HepG2 (cell line): ENCODE results near the gene CILP2.

ENCODE experiments used
- CEBPB ChIP-seq: IDR thresholded peaks from 2 replicates; pipeline ENCODE4 v1.6.1; 2011; ENCODE audit warnings: low read depth, low read length, improper control_type of control experiment, borderline replicate concordance
- CTCF ChIP-seq: sonication (generic); formaldehyde crosslinking; IDR thresholded peaks from 2 replicates; pipeline ENCODE4 v1.5.0; 2020; ENCODE audit warnings: mild to moderate bottlenecking, missing genetic modification reagents, moderate library complexity
- FOXK2 ChIP-seq: fragments of 450-650 bp; IDR thresholded peaks from 2 replicates; pipeline ENCODE4 v1.6.1; 2016
- HNRNPH1 ChIP-seq: fragments of 200-400 bp; formaldehyde crosslinking; optimal IDR thresholded peaks from 2 replicates; pipeline ENCODE3; 2017; ENCODE audit warnings: mild to moderate bottlenecking, low read depth, low read length
- KAT8 ChIP-seq: IDR thresholded peaks from 2 replicates; pipeline ENCODE4 v1.6.1; 2016; ENCODE audit warnings: missing genetic modification reagents, missing compliant biosample characterization
- LRRFIP1 ChIP-seq: sonication (generic); formaldehyde crosslinking; conservative IDR thresholded peaks from 2 replicates; pipeline ENCODE4 v1.4.0; 2020; ENCODE audit warnings: missing genetic modification reagents
- MEIS2 ChIP-seq: sonication (generic); formaldehyde crosslinking; IDR thresholded peaks from 2 replicates; pipeline ENCODE4 v1.9.0; 2021; ENCODE audit warnings: mild to moderate bottlenecking, missing genetic modification reagents
- POLR2AphosphoS2 ChIP-seq: IDR thresholded peaks from 2 replicates; pipeline ENCODE4 v1.6.1; 2011; ENCODE audit warnings: low read depth, low read length, improper control_type of control experiment
- PRMT3 ChIP-seq: sonication (generic); formaldehyde crosslinking; IDR thresholded peaks from 2 replicates; pipeline ENCODE4 v1.8.1; 2022; ENCODE audit warnings: low read depth, mild to moderate bottlenecking, moderate library complexity, missing genetic modification reagents, borderline replicate concordance
- YEATS2 ChIP-seq: sonication (generic); formaldehyde crosslinking; IDR thresholded peaks from 2 replicates; pipeline ENCODE4 v1.4.0; 2020; ENCODE audit warnings: missing genetic modification reagents, borderline replicate concordance
- ZNF12 ChIP-seq: sonication (generic); formaldehyde crosslinking; IDR thresholded peaks from 2 replicates; pipeline ENCODE4 v1.5.0; 2020; ENCODE audit warnings: missing genetic modification reagents

DNA sequence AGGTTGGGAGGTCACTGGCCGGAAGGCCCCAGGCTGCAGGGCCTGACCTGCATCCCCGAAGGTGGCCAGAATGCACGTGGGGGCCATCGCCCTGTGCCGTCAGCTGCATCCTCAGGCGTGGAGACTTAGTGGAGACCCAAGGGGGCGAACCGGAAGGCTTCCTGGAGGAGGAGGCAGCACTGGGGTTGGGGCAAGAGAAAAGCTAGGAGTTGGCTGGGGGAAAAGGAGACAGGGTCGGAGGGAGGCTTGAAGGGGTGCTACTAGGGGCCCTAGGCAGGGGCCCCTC, 10.8 kb upstream of the CILP2 start:
- TF ChIP-seq YEATS2 (CRISPR knock-in tag) (no peak), HNRNPH1 (no peak), CTCF (CRISPR knock-in tag) (no peak), POLR2AphosphoS2 (no peak), LRRFIP1 (CRISPR knock-in tag) (no peak), CEBPB (no peak), KAT8 (no peak), MEIS2 (CRISPR knock-in tag) (no peak), PRMT3 (no peak), FOXK2 (no peak), ZNF12 (CRISPR knock-in tag) (no peak)
